ENCODE data around the gene TMEM218. TPM values are rescaled to one million over a fixed set of nuclear protein-coding genes. Genes with fewer than 3 reads are reported as not detected.

Gene TMEM218
- total RNA-seq, 1 experiment from 2014 or later, result 14.5 TPM

DNA sequence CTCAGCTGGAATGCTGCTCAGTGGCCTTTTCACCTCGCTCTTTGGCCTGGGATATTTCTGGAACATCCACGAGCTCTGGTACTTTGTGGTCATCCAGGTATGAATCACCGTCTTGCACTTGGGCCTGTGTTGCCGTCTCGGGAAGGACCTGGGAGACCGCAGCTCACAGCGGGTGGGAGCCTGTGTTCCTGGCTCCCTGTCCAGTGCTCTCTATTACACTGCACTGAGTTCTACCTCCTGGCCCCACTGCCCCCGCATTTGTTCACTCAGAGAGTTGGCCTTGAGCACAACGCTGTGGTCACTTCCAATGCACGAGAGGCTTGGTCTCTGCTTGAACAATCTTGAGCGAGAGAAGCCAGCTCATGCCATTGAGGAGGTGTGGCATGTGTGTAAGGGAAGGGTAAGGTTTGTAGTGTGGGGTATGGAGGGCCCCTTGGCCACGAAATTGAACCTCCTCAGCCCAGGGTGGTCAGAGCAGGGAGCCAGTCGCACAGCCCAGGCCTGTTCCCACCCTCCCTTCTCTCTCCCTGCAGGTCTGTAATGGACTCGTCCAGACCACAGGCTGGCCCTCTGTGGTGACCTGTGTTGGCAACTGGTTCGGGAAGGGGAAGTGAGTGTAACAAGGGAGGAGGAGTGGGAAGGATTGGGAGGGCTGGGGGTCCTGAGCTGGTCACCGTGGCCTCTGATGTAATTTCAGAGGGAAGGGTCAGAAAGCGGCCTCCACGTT, 32.1 kb downstream of the TMEM218 start:
- intact Hi-C loops (cut with micrococcal nuclease; ENCODE audit: unreplicated experiment), result no loop called here
- no peak overlapping the region for H3K27ac Mint-ChIP-seq (ENCODE audit: unreplicated experiment)
- no peak overlapping the region for H3K4me3 Mint-ChIP-seq (ENCODE audit: low read depth, unreplicated experiment)
- TF ChIP-seq, protein P1, sequence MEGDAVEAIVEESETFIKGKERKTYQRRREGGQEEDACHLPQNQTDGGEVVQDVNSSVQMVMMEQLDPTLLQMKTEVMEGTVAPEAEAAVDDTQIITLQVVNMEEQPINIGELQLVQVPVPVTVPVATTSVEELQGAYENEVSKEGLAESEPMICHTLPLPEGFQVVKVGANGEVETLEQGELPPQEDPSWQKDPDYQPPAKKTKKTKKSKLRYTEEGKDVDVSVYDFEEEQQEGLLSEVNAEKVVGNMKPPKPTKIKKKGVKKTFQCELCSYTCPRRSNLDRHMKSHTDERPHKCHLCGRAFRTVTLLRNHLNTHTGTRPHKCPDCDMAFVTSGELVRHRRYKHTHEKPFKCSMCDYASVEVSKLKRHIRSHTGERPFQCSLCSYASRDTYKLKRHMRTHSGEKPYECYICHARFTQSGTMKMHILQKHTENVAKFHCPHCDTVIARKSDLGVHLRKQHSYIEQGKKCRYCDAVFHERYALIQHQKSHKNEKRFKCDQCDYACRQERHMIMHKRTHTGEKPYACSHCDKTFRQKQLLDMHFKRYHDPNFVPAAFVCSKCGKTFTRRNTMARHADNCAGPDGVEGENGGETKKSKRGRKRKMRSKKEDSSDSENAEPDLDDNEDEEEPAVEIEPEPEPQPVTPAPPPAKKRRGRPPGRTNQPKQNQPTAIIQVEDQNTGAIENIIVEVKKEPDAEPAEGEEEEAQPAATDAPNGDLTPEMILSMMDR (IDR thresholded peaks at IDR 0.05; ENCODE audit: unreplicated experiment), result no peak
- H3K27me3 Mint-ChIP-seq (ENCODE audit: unreplicated experiment), result no peaks in the 10 kb centered on the region
- DNase-seq, result no peak
- CTCF ChIA-PET, result interaction anchor here (1.4 kb wide), 1 partner anchor 12 kb away, joined by 3 read pairs; no protein-coding TSS in a partner anchor
- no TSS peak for BruUV-seq (replicated peaks)
- H3K36me3 Mint-ChIP-seq (ENCODE audit: insufficient read depth, unreplicated experiment), result peaks cover 2% of the 10 kb centered on the region
- peaks cover 19% of the 10 kb centered on the region for H3K4me1 Mint-ChIP-seq (ENCODE audit: low read depth, unreplicated experiment)
- no peaks in the 10 kb centered on the region for H3K9me3 Mint-ChIP-seq (ENCODE audit: low read depth, unreplicated experiment)

DNA sequence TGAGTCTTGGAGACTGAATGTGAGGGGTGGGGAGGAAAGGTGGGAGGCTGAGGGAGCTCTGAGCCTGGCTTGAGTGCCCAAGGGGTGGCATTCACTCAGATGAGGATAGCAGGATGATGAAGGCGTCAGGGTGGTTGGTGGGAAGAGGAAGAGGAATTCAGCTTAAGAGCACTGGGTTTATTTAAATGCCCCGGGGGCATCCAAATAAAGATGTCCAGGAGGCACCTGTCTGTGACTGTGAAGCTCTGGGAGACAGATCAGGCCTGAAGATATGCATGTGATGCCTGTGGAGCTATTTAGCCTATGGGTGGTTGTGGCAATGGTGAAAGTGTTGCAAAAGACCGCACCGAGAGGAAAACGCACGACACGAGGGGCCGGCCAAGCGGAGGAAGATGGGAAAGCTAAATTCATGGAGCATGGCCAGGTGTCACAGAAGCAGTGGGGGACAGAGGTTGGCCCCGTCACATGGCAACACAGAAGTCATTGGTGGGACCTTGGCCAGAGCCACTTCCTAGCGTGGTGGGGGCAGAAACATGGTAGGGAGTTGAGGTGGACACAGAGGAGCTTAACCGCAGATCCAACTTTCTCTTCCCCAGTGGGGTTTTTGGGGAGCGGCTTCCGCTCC, 32.8 kb downstream of the TMEM218 start:
- BruUV-seq (replicated peaks), result no TSS peak
- TF ChIP-seq, protein P1 (IDR thresholded peaks at IDR 0.05; ENCODE audit: unreplicated experiment), result no peak
- DNase-seq, result no peak
- H3K9me3 Mint-ChIP-seq (ENCODE audit: low read depth, unreplicated experiment), result no peaks in the 10 kb centered on the region
- intact Hi-C loops (cut with micrococcal nuclease; ENCODE audit: unreplicated experiment), result no loop called here
- no peaks in the 10 kb centered on the region for H3K36me3 Mint-ChIP-seq (ENCODE audit: insufficient read depth, unreplicated experiment)
- H3K4me3 Mint-ChIP-seq (ENCODE audit: low read depth, unreplicated experiment), result no peak overlapping the region
- H3K27ac Mint-ChIP-seq (ENCODE audit: unreplicated experiment), result no peak overlapping the region
- peaks cover 19% of the 10 kb centered on the region for H3K4me1 Mint-ChIP-seq (ENCODE audit: low read depth, unreplicated experiment)
- H3K27me3 Mint-ChIP-seq (ENCODE audit: unreplicated experiment), result no peaks in the 10 kb centered on the region
- CTCF ChIA-PET, result interaction anchor here (0.5 to 1.4 kb wide), 2 partner anchors 13 to 24 kb away, joined by 3 to 4 read pairs; no protein-coding TSS in a partner anchor

DNA sequence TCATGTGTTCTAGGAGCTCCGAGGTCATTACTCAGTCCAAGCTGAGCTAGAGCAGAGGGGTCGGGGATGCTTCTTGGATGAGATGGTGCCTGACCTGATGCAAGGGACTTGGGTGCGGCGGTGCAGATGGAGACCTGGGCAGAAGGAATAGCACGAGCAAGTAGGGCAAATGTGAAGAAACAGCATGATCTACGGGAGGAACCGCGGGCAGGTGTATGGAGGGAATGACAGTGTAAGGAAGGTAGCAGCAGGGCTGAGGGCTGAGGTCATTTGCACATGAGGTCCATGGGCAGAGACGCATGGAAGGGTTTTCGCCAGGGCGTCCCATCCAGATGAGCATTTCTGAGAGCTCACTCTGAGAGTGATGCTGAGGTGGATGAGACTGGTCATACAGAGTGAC, 33.4 kb downstream of the TMEM218 start:
- H3K27ac Mint-ChIP-seq (ENCODE audit: unreplicated experiment), result no peak overlapping the region
- no peak overlapping the region for H3K4me3 Mint-ChIP-seq (ENCODE audit: low read depth, unreplicated experiment)
- H3K27me3 Mint-ChIP-seq (ENCODE audit: unreplicated experiment), result no peaks in the 10 kb centered on the region
- BruUV-seq (replicated peaks), result no TSS peak
- H3K36me3 Mint-ChIP-seq (ENCODE audit: insufficient read depth, unreplicated experiment), result no peaks in the 10 kb centered on the region
- intact Hi-C loops (cut with micrococcal nuclease; ENCODE audit: unreplicated experiment), result no loop called here
- H3K4me1 Mint-ChIP-seq (ENCODE audit: low read depth, unreplicated experiment), result peaks cover 14% of the 10 kb centered on the region
- no peaks in the 10 kb centered on the region for H3K9me3 Mint-ChIP-seq (ENCODE audit: low read depth, unreplicated experiment)
- TF ChIP-seq, protein P1 (IDR thresholded peaks at IDR 0.05; ENCODE audit: unreplicated experiment), result no peak
- CTCF ChIA-PET, result interaction anchor here (0.5 to 1.4 kb wide), 2 partner anchors 13 to 23 kb away, joined by 3 to 4 read pairs; no protein-coding TSS in a partner anchor
- DNase-seq, result no peak

DNA sequence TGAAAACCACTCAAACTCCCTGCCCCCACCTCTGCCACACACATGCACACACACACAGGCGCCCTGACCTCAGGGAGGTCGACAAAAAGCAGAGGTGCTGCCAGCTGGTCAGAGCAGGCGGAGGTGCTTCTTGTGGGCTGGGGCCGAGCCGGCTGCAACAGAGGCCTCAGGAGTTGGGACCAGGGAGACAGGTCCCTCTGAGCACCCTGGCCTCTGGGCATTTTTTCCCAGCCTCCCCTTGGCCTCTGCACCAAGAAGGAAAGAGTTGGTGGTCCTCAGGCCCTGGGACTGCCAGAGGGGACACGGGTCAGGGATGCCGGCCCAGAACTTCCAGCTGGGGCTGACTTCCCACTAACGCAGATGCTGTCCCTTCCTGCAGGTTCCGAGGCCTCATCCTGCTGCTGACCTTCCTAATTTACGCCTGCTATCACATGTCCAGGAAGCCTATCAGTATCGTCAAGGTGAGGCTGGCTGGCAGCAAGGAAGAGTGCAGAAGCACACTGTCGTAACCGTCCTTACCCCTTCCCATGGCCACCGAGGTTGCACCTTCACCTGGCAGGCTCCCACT, 35.0 kb downstream of the TMEM218 start:
- Mint-ChIP-seq H3K27ac (ENCODE audit: unreplicated experiment) (no peak overlapping the region), H3K9me3 (ENCODE audit: low read depth, unreplicated experiment) (no peaks in the 10 kb centered on the region), H3K4me1 (ENCODE audit: low read depth, unreplicated experiment) (peaks cover 5% of the 10 kb centered on the region), H3K27me3 (ENCODE audit: unreplicated experiment) (no peaks in the 10 kb centered on the region), H3K36me3 (ENCODE audit: insufficient read depth, unreplicated experiment) (no peaks in the 10 kb centered on the region), H3K4me3 (ENCODE audit: low read depth, unreplicated experiment) (no peak overlapping the region)
- DNase-seq, result no peak
- CTCF ChIA-PET, result no interaction called here
- intact Hi-C loops (cut with micrococcal nuclease; ENCODE audit: unreplicated experiment), result no loop called here
- BruUV-seq (replicated peaks), result no TSS peak
- TF ChIP-seq, protein P1 (IDR thresholded peaks at IDR 0.05; ENCODE audit: unreplicated experiment), result no peak
